Measurements from ENCODE around the gene PRRC2C.
"Not testable (repeated sequence)": the region's sequence is repeated elsewhere in the genome, so short reads cannot be mapped to it uniquely, and the experiment has no call there.

PRRC2C gene

GRCh38 chr1:171590022-171590421, 104.7 kb downstream of the PRRC2C start:
- no peak for DNase-seq (ENCODE audit: extremely low read depth, low read depth)
- H3K4me3 ChIP-seq (replicated peaks; ENCODE audit: low read depth, low read length), result no peak overlapping the region
- TF ChIP-seq CTCF (IDR thresholded peaks at IDR 0.05; ENCODE audit: low read depth, low read length, missing control alignments), result no peak

- no peak for DNase-seq (ENCODE audit: extremely low read depth, low read depth)
- no peak for TF ChIP-seq CTCF (IDR thresholded peaks at IDR 0.05; ENCODE audit: low read depth, low read length, missing control alignments)
- H3K4me3 ChIP-seq (replicated peaks; ENCODE audit: low read depth, low read length), result no peak overlapping the region
Measured at GRCh38 chr1:171595324-171595723, 110.0 kb downstream of the PRRC2C start.

DNA sequence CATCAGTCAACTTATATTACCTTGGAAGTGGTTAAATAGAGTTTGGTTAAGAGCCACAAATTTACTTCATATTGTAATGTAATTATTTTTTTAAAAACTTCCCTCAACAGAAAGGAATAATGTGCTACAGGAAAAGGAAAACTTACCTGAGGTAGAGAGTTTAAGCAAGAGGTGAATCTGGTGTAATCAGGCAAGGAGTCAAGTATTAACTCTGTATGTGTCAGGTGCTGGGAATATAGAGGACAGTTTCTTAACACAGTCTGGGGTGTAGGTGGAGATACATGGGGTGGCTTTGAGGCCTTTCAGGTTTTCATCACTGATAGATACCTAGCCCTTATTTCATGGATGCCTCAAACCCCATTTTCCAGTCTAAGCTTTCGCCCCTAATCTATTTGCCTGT, 110.8 kb downstream of the PRRC2C start:
- H3K4me3 ChIP-seq (replicated peaks; ENCODE audit: low read depth, low read length), result no peak overlapping the region
- no peak for DNase-seq (ENCODE audit: extremely low read depth, low read depth)
- TF ChIP-seq CTCF (IDR thresholded peaks at IDR 0.05; ENCODE audit: low read depth, low read length, missing control alignments), result no peak

DNA sequence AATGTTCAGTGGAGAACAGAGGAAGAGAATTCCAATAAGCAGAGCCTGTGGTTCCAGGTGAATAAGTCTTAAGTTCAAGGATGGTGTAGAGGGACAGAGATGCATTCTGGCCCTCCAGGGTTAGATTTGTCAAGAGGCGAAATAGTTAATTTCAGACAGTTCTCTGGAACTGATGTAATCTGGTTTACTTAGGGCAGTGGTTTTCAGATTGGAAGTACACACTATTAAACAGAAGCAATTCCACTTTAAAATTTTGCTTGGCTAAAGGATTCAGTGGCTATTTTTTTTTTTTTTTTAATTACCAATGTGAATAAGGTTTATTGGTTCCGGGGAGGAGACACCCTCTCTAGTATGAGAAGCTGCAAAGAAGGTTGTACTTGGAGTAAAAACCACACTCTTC, 111.4 kb downstream of the PRRC2C start:
- no peak for TF ChIP-seq CTCF (IDR thresholded peaks at IDR 0.05; ENCODE audit: low read depth, low read length, missing control alignments)
- no peak for DNase-seq (ENCODE audit: extremely low read depth, low read depth)
- H3K4me3 ChIP-seq (replicated peaks; ENCODE audit: low read depth, low read length), result no peak overlapping the region

DNA sequence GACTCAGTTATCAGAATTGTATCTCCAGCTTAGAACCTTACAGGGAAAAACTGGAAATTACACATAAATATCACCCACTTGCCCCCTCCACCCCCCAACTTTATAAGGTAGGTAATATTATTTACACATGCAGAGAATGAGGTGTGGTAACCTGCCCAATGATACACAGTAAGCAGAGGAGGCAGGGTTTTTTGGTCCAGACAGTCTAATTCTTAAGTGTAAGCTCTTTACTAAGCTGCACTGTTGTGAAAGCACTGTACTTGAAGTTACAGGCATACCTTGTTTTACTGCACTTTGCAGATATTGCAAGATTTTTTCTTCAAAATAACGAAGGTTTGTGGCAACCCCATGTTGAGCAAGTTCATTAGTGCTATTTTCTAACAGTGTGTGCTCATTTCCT, 111.9 kb downstream of the PRRC2C start:
- no peak for TF ChIP-seq CTCF (IDR thresholded peaks at IDR 0.05; ENCODE audit: low read depth, low read length, missing control alignments)
- no peak for DNase-seq (ENCODE audit: extremely low read depth, low read depth)
- no peak overlapping the region for H3K4me3 ChIP-seq (replicated peaks; ENCODE audit: low read depth, low read length)

- not testable (repeated sequence) for DNase-seq (ENCODE audit: extremely low read depth, low read depth); H3K4me3 ChIP-seq (replicated peaks; ENCODE audit: low read depth, low read length)
Measured at GRCh38 chr1:171600310-171600709, 115.0 kb downstream of the PRRC2C start.

DNA sequence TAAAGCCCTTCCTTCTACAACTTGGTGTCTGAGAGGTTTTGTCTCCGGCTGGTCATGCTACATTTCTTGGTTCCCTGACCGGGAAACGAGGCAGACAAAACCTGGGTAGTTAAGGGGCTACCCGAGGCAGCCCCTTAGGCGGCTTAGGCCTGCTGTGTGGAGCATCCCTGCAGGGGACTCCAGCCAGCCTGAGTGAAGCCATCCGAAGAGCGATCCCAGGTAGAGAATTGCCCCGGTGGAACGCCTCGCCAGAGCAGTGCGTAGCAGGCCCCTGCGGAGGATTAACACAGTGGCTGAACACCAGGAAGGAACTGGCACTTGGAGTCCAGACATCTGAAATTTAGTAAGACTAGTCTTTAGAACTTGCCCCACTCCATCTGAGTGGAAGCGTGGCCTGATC, 115.5 kb downstream of the PRRC2C start:
- DNase-seq (ENCODE audit: extremely low read depth, low read depth), result no peak
- no peak for TF ChIP-seq CTCF (IDR thresholded peaks at IDR 0.05; ENCODE audit: low read depth, low read length, missing control alignments)
- H3K4me3 ChIP-seq (replicated peaks; ENCODE audit: low read depth, low read length), result no peak overlapping the region

GRCh38 chr1:171603042-171603441, 117.7 kb downstream of the PRRC2C start:
- not testable (repeated sequence) for DNase-seq (ENCODE audit: extremely low read depth, low read depth)

More at GRCh38 chr1:171603042-171603441, 117.7 kb downstream of the PRRC2C start:
- H3K4me3 ChIP-seq (replicated peaks; ENCODE audit: low read depth, low read length), result not testable (repeated sequence)

Measured in HFF-Myc (cell line).